ENCODE results near the gene HEATR3. TPM values are rescaled to one million over a fixed set of nuclear protein-coding genes. Genes with fewer than 3 reads are reported as not detected.

The HEATR3 gene
- polyA plus RNA-seq, 2 of the 4 experiments (the other 2 are of a cell fraction), result 21.2 to 30.8 TPM

DNA sequence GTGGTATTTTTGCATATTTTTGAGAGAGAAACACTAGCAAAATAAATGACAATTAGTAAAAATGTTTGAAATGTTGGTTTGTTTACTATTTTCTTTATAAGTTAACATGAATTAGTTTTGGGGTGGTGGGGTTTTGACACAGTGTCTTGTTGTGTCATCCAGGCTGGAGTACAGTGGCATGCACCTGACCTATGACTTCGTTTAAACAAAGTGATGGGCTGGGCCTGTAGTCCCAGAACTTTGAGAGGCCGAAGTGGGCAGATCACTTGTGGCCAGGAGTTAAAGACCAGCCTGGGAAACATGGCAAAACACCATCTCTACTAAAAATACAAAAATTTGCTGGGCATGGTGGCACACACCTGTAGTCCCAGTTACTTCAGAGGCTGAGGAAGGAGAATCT, 17.9 kb upstream of the HEATR3 start:
- FAIRE-seq (no peak), ATAC-seq (no peak), DNase-seq (ENCODE audit: low read depth in 1 of 2, low spot score in 1 of 2) (no peak)
- Histone ChIP-seq H3K4me2 (no peak overlapping the region), H3K9me3 (no peaks in the 10 kb centered on the region), H3K4me3 (no peak overlapping the region), H3K27ac (no peak overlapping the region), H3K4me1 (no peaks in the 10 kb centered on the region)
- CTCF ChIA-PET, result no interaction called here
- 30% methylated on average over 2 of the region's 2 CpGs for WGBS (ENCODE audit: missing lambda C conversion rate)
- TF ChIP-seq SMC3 (IDR thresholded peaks at IDR 0.05) (no peak), ESRRA (IDR thresholded peaks at IDR 0.05; ENCODE audit: borderline replicate concordance, low read length) (no peak), NPAS2 (CRISPR knock-in tag; IDR thresholded peaks at IDR 0.05; ENCODE audit: borderline replicate concordance) (no peak)
- POLR2A ChIA-PET, result no interaction called here

DNA sequence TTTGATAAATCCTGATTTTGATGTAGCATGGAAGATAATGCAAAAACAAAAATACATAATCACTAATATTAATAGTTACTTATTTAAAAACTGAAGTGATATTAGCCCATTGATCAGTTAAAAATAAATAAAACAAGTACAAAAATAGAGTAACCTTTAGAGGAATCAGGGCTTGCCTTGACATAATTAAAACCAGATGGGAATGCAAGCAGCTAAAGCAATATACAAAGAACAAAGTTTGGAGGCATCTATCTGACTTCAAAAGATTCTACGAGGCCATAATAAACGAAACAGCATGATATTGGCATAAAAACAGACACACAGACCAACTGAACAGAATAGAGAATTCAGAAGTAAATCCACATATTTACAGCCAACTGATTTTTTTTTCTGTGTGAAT, 15.0 kb upstream of the HEATR3 start:
- Histone ChIP-seq H3K4me2 (no peak overlapping the region), H3K4me1 (no peaks in the 10 kb centered on the region), H3K27ac (no peak overlapping the region), H3K4me3 (no peak overlapping the region), H3K9me3 (0 out of 3 replicates have a peak, but pooled peaks cover 2% of the 10 kb centered on the region)
- DNase-seq (ENCODE audit: low read depth in 1 of 2, low spot score in 1 of 2), result no peak
- POLR2A ChIA-PET, result no interaction called here
- no peak for ATAC-seq
- no peak for TF ChIP-seq RCOR1 (IDR thresholded peaks at IDR 0.05; ENCODE audit: low read depth, low read length)
- no peak for TF ChIP-seq GATA3 (IDR thresholded peaks at IDR 0.05; ENCODE audit: borderline replicate concordance)
- no peak for TF ChIP-seq SREBF2 (IDR thresholded peaks at IDR 0.05)
- TF ChIP-seq, protein P1, sequence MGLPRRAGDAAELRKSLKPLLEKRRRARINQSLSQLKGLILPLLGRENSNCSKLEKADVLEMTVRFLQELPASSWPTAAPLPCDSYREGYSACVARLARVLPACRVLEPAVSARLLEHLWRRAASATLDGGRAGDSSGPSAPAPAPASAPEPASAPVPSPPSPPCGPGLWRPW (IDR thresholded peaks at IDR 0.05), result no peak
- no peak for TF ChIP-seq ZFP36 (IDR thresholded peaks at IDR 0.05; ENCODE audit: borderline replicate concordance, partially characterized antibody)
- TF ChIP-seq CHD4 (IDR thresholded peaks at IDR 0.05; ENCODE audit: borderline replicate concordance), result no peak
- TF ChIP-seq HOXA7 (CRISPR knock-in tag; IDR thresholded peaks at IDR 0.05), result no peak
- TF ChIP-seq SMC3 (IDR thresholded peaks at IDR 0.05), result no peak
- no peak for TF ChIP-seq NFE2L2 (conservative IDR thresholded peaks at IDR 0.05; ENCODE audit: low read length)
- TF ChIP-seq RFX5 (IDR thresholded peaks at IDR 0.05), result no peak
- TF ChIP-seq, protein P2, sequence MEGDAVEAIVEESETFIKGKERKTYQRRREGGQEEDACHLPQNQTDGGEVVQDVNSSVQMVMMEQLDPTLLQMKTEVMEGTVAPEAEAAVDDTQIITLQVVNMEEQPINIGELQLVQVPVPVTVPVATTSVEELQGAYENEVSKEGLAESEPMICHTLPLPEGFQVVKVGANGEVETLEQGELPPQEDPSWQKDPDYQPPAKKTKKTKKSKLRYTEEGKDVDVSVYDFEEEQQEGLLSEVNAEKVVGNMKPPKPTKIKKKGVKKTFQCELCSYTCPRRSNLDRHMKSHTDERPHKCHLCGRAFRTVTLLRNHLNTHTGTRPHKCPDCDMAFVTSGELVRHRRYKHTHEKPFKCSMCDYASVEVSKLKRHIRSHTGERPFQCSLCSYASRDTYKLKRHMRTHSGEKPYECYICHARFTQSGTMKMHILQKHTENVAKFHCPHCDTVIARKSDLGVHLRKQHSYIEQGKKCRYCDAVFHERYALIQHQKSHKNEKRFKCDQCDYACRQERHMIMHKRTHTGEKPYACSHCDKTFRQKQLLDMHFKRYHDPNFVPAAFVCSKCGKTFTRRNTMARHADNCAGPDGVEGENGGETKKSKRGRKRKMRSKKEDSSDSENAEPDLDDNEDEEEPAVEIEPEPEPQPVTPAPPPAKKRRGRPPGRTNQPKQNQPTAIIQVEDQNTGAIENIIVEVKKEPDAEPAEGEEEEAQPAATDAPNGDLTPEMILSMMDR (IDR thresholded peaks at IDR 0.05), result no peak
- no peak for TF ChIP-seq RARB (CRISPR knock-in tag; IDR thresholded peaks at IDR 0.05)
- no peak for FAIRE-seq
- 12% methylated on average over 2 of the region's 2 CpGs for WGBS (ENCODE audit: missing lambda C conversion rate)
- CTCF ChIA-PET, result no interaction called here

DNA sequence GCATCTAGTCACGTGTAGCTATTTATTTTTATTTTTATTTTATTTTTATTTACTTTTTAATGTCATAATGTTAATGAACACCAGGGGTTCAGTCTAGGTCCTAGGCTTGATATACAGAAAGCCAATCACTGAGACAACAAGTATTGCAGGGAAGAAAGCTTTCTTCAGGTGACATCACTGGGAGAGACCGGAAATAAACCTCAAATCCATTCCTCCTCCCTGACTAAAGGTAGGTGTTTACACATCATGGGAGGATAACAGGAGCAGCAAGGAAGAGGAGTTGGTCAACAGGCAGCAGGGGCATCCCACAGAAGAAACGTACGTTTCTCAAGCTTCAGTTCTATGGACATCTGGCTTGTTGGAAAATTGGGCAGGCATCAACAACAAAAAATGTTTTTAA, 9.5 kb upstream of the HEATR3 start:
- Histone ChIP-seq H3K4me3 (no peak overlapping the region), H3K4me2 (no peak overlapping the region), H3K4me1 (no peaks in the 10 kb centered on the region), H3K9me3 (peaks cover 11% of the 10 kb centered on the region; the same call in 1 of the 3 replicates), H3K27ac (no peak overlapping the region)
- WGBS (ENCODE audit: missing lambda C conversion rate), result 74% methylated on average over 4 of the region's 4 CpGs
- TF ChIP-seq BHLHE40 (IDR thresholded peaks at IDR 0.05; ENCODE audit: low read depth, low read length) (no peak), MYC (IDR thresholded peaks at IDR 0.05; ENCODE audit: borderline replicate concordance, low read length) (no peak), POLR2AphosphoS2 (conservative IDR thresholded peaks at IDR 0.05; ENCODE audit: low read length) (no peak), NR3C1 (IDR thresholded peaks at IDR 0.05) (no peak), JUNB (IDR thresholded peaks at IDR 0.05) (no peak), HOXA7 (CRISPR knock-in tag; IDR thresholded peaks at IDR 0.05) (no peak), ZFP36 (IDR thresholded peaks at IDR 0.05; ENCODE audit: borderline replicate concordance, partially characterized antibody) (no peak), HDAC2 (IDR thresholded peaks at IDR 0.05) (no peak), POLR2A (IDR thresholded peaks at IDR 0.05; ENCODE audit: low read length) (no peak), RAD21 (conservative IDR thresholded peaks at IDR 0.05 in 1 of 2, IDR thresholded peaks at IDR 0.05 in 1 of 2) (no peak)
- TF ChIP-seq, protein P3, sequence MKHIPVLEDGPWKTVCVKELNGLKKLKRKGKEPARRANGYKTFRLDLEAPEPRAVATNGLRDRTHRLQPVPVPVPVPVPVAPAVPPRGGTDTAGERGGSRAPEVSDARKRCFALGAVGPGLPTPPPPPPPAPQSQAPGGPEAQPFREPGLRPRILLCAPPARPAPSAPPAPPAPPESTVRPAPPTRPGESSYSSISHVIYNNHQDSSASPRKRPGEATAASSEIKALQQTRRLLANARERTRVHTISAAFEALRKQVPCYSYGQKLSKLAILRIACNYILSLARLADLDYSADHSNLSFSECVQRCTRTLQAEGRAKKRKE (CRISPR knock-in tag; IDR thresholded peaks at IDR 0.05; ENCODE audit: low read depth), result no peak
- DNase-seq (ENCODE audit: low read depth in 1 of 2, low spot score in 1 of 2) (no peak), FAIRE-seq (no peak), ATAC-seq (no peak)
- ChIA-PET CTCF (interaction anchor here (1.5 kb wide), 1 partner anchor 31 kb away, joined by 7 read pairs; the partner anchor contains the start of gene CNEP1R1), POLR2A (no interaction called here)
